Measurements from ENCODE around the gene SLC29A1. TPM values are rescaled to one million over a fixed set of nuclear protein-coding genes. Genes with fewer than 3 reads are reported as not detected.

SLC29A1 gene
- total and polyA plus RNA-seq, 2 of the 8 experiments (the other 6 are each of a cell fraction or from before 2014, with no cell fraction given) = 187 to 558 TPM

- no peak overlapping the region for H3K4me2 ChIP-seq (ENCODE audit: insufficient read depth in 1 of 2, low read depth in 2 of 2, low read length in 2 of 2)
- peaks cover 7% of the 10 kb centered on the region; the same call in 1 of the 2 replicates for H3K79me1 ChIP-seq (ENCODE audit: low read depth, low read length)
Observed at GRCh38 chr6:44260011-44260410, 36.6 kb downstream of the SLC29A1 start.

More at GRCh38 chr6:44260011-44260410, 36.6 kb downstream of the SLC29A1 start:
- Histone ChIP-seq H2BK12ac (ENCODE audit: low read depth, low read length) (no peak overlapping the region), H3K27me3 (replicated peaks in 1 of 4; ENCODE audit: control insufficient read depth in 3 of 4, extremely low read depth in 1 of 4, insufficient read depth in 3 of 4, low read length in 3 of 4) (no peaks in the 10 kb centered on the region; a peak in 1 of 7 replicates), H3K4ac (replicated peaks; ENCODE audit: insufficient read length, low read depth, low read length) (no peak overlapping the region), H3K56ac (replicated peaks; ENCODE audit: insufficient read length, low read depth, low read length) (no peak overlapping the region), H2BK20ac (ENCODE audit: low read length) (no peak overlapping the region), H4K91ac (replicated peaks; ENCODE audit: insufficient read length, low read length) (no peak overlapping the region), H3K4me3 (ENCODE audit: extremely low read depth in 1 of 4, insufficient read depth in 2 of 4, low read depth in 3 of 4, low read length in 4 of 4) (no peak overlapping the region), H2BK120ac (replicated peaks; ENCODE audit: low read depth, low read length) (no peak overlapping the region), H3K23me2 (ENCODE audit: low read depth, low read length) (peaks cover 17% of the 10 kb centered on the region), H2BK15ac (ENCODE audit: low read length) (no peak overlapping the region), H2AFZ (ENCODE audit: low read length) (no peak overlapping the region), H2BK5ac (ENCODE audit: low read depth, low read length) (no peak overlapping the region), H3K36me3 (ENCODE audit: control insufficient read depth in 2 of 4, insufficient read depth in 4 of 4, low read length in 3 of 4) (peaks cover 4 to 13% (median 11%) of the 10 kb centered on the region in 4 experiments; a peak in 6 of 8 replicates), H3K14ac (ENCODE audit: insufficient read length) (no peak overlapping the region), H4K20me1 (replicated peaks in 1 of 2; ENCODE audit: control insufficient read depth in 1 of 2, insufficient read depth in 2 of 2, low read length in 2 of 2) (peaks cover 1 to 9% of the 10 kb centered on the region in 2 experiments), H4K8ac (ENCODE audit: extremely low read depth, insufficient read depth, low read length) (no peak overlapping the region), H3K9me3 (ENCODE audit: insufficient read depth in 2 of 2, low read depth in 1 of 2, low read length in 1 of 2) (no peaks in the 10 kb centered on the region), H2AK5ac (ENCODE audit: low read depth, low read length) (no peak overlapping the region), H3K18ac (ENCODE audit: extremely low read depth, low read length) (no peak overlapping the region), H3K4me1 (replicated peaks in 1 of 4; ENCODE audit: control insufficient read depth in 3 of 4, insufficient read depth in 4 of 4, low read length in 3 of 4) (peaks cover 6 to 42% (median 21%) of the 10 kb centered on the region in 4 experiments), H3K79me2 (ENCODE audit: control insufficient read depth in 1 of 2, insufficient read depth in 2 of 2, low read length in 2 of 2) (peaks cover 0 to 22% of the 10 kb centered on the region in 2 experiments; a peak in 2 of 4 replicates), H3K23ac (ENCODE audit: insufficient read length) (no peak overlapping the region), H3K9ac (replicated peaks in 1 of 4; ENCODE audit: extremely low read depth in 1 of 4, low read depth in 3 of 4, low read length in 3 of 4) (no peak overlapping the region), H4K5ac (ENCODE audit: insufficient read length, low read depth, low read length) (no peak overlapping the region), H3K27ac (ENCODE audit: low read depth, low read length) (no peak overlapping the region)
- DNase-seq (ENCODE audit: low read depth in 1 of 2, low spot score in 2 of 2) (no peak), FAIRE-seq (no peak)
- ChIA-PET CTCF (ENCODE audit: partially characterized antibody) (interaction anchor here (1.7 kb wide), 1 partner anchor 25 kb away, joined by 4 read pairs; no protein-coding TSS in a partner anchor), POLR2A (ENCODE audit: partially characterized antibody) (interaction anchor here (0.9 to 15.1 kb wide), 2 partner anchors 19 to 61 kb away, joined by 3 to 581 read pairs; partner anchors contain the start of gene HSP90AB1)
- WGBS, 2 experiments (ENCODE audit: extremely low coverage in 1 of 2, insufficient coverage in 1 of 2, insufficient read length in 1 of 2, insufficient replicate concordance in 2 of 2, low coverage in 1 of 2, low lambda C conversion rate in 2 of 2, missing lambda C conversion rate in 1 of 2) = 94% methylated on average over 8 of the region's 8 CpGs; no CpG with 5 or more reads in 1 of the 2 experiments
- TF ChIP-seq CTCF (IDR thresholded peaks at IDR 0.05; ENCODE audit: control extremely low read depth in 1 of 3, insufficient read depth in 1 of 3, low read depth in 1 of 3, low read length in 3 of 3) = no peak
- TF ChIP-seq GABPA (IDR thresholded peaks at IDR 0.05; ENCODE audit: borderline replicate concordance, insufficient read depth, low read length) = no peak
- no peak for TF ChIP-seq SRF (IDR thresholded peaks at IDR 0.05; ENCODE audit: low read depth, low read length)
- no peak for TF ChIP-seq CBX5 (IDR thresholded peaks at IDR 0.05; ENCODE audit: low read depth, low read length)
- TF ChIP-seq GTF2F1 (IDR thresholded peaks at IDR 0.05; ENCODE audit: borderline replicate concordance, low read depth, low read length) = no peak
- TF ChIP-seq YY1 (IDR thresholded peaks at IDR 0.05; ENCODE audit: low read depth, low read length) = no peak
- TF ChIP-seq SP1 (IDR thresholded peaks at IDR 0.05; ENCODE audit: low read depth, low read length) = no peak
- TF ChIP-seq JUN (IDR thresholded peaks at IDR 0.05; ENCODE audit: low read depth, low read length) = no peak
- no peak for TF ChIP-seq EP300 (IDR thresholded peaks at IDR 0.05; ENCODE audit: borderline replicate concordance in 1 of 2, low read depth in 2 of 2, low read length in 2 of 2)
- no peak for TF ChIP-seq SP4 (IDR thresholded peaks at IDR 0.05; ENCODE audit: low read length)
